ENCODE data around the gene CYGB. TPM values are rescaled to one million over a fixed set of nuclear protein-coding genes. Genes with fewer than 3 reads are reported as not detected.
A peak's percentile ranks its signal among the peaks of the same experiment; 100 is the strongest.

Gene CYGB
- total and polyA plus RNA-seq, 10 of the 15 experiments (the other 5 are each of a cell fraction or from before 2014, with no cell fraction given) = 0.34 TPM; not detected in 9

- TF ChIP-seq CEBPZ (IDR thresholded peaks at IDR 0.05; ENCODE audit: low read depth, low read length) (no peak), NR2F1 (conservative IDR thresholded peaks at IDR 0.05) (peak; percentile 48; the same call in 1 of the 2 replicates), SMAD1 (IDR thresholded peaks at IDR 0.05; ENCODE audit: low read depth, partially characterized antibody) (no peak), ZNF687 (IDR thresholded peaks at IDR 0.05) (no peak), MXI1 (IDR thresholded peaks at IDR 0.05; ENCODE audit: low read depth, low read length) (peak; percentile 75), NFYA (IDR thresholded peaks at IDR 0.05; ENCODE audit: borderline replicate concordance, low read depth, low read length) (no peak), CTCF (IDR thresholded peaks at IDR 0.05 in 2 of 3, conservative IDR thresholded peaks at IDR 0.05 in 1 of 3; ENCODE audit: control insufficient read depth in 2 of 3, extremely low read depth in 1 of 3, insufficient read depth in 1 of 3, low read depth in 3 of 3, low read length in 3 of 3) (peak; percentile 89 to 99 (median 92); a peak in 5 of 6 replicates)
These were observed 30.8 kb downstream of the CYGB start (continued) for GRCh38 chr17:76506408-76507345.
